ENCODE results near the gene FAM89B. TPM values are rescaled to one million over a fixed set of nuclear protein-coding genes. Genes with fewer than 3 reads are reported as not detected.
A peak's percentile ranks its signal among the peaks of the same experiment; 100 is the strongest.

FAM89B gene
- total and polyA plus RNA-seq, 9 donors, result 1.9 to 74.0 (median 50.8) TPM

GRCh38 chr11:65556470-65557279 lies 15.7 kb upstream of the FAM89B start:
- TF ChIP-seq POLR2A (IDR thresholded peaks at IDR 0.05) (no peak), EP300 (IDR thresholded peaks at IDR 0.05) (no peak), CTCF (IDR thresholded peaks at IDR 0.05) (no peak)
- no peaks in the 10 kb centered on the region for H3K9me3 ChIP-seq
- no peaks in the 10 kb centered on the region for H3K36me3 ChIP-seq
- peaks cover 32% of the 10 kb centered on the region for H3K4me1 ChIP-seq (ENCODE audit: insufficient read depth)
- WGBS, 3 donors, result 64 to 66% (median 66%) methylated on average over 12 of the region's 12 CpGs
- peak in 1 of 5 donors; percentile 32 for DNase-seq
- peak overlapping the region; percentile 55 for H3K4me3 ChIP-seq
- intact Hi-C loops (cut with DNase I), result loop anchor here in 1 of 4 donors (2.0 kb wide), 1 partner anchor 14 kb away; no protein-coding TSS in a partner anchor
- no peaks in the 10 kb centered on the region for H3K27me3 ChIP-seq
- H3K27ac ChIP-seq, result peak overlapping the region; percentile 95 to 100

DNA sequence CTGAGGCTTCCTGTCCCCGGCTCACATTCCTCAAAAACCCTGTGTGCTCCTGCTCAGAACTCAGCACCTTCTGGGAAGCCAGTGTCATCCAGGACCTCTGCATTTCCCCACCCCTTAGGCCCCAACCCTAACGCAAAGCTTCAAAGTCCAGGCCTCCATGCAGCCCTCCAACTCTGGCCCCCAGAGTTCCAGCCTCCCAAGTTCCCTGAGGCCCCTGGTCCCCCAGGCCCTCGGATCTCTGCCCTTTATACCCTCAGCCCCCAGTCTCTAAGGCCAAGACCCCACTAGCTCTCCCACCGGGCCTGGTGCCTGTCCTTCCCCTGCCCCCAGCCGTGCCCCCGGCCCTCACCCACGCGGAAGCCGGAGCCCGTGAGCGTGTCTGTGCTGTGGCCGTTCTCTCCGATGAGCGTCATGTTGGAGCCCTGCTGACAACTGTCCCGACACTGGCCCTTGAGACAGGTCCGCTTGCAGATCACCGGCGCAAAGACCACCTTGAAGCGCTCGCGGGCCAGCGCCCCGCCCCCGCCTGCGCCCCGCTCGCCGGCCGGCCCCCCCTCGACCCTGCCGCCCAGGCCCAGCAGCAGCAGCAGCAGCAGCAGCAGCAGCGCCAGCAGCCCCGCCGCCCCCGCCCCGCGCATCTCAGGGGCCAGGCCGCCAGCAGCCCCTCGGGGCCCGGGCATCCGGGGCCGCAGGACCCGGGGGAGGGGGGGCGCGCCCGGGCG lies 14.9 kb upstream of the FAM89B start:
- H3K36me3 ChIP-seq, result no peaks in the 10 kb centered on the region
- peak overlapping the region; percentile 55 for H3K4me3 ChIP-seq
- DNase-seq, result peak; percentile 54 to 77 (median 67)
- intact Hi-C loops (cut with DNase I), result loop anchor here in 1 of 4 donors (2.0 kb wide), 1 partner anchor 15 kb away; no protein-coding TSS in a partner anchor
- TF ChIP-seq EP300 (IDR thresholded peaks at IDR 0.05) (no peak), POLR2A (IDR thresholded peaks at IDR 0.05) (no peak), CTCF (IDR thresholded peaks at IDR 0.05) (no peak)
- peaks cover 32% of the 10 kb centered on the region for H3K4me1 ChIP-seq (ENCODE audit: insufficient read depth)
- H3K27me3 ChIP-seq, result no peaks in the 10 kb centered on the region
- H3K27ac ChIP-seq, result peak overlapping the region; percentile 95 to 100
- no peaks in the 10 kb centered on the region for H3K9me3 ChIP-seq
- WGBS, 3 donors, result 1 to 5% (median 2%) methylated on average over 19 to 46 of the region's 47 CpGs

DNA sequence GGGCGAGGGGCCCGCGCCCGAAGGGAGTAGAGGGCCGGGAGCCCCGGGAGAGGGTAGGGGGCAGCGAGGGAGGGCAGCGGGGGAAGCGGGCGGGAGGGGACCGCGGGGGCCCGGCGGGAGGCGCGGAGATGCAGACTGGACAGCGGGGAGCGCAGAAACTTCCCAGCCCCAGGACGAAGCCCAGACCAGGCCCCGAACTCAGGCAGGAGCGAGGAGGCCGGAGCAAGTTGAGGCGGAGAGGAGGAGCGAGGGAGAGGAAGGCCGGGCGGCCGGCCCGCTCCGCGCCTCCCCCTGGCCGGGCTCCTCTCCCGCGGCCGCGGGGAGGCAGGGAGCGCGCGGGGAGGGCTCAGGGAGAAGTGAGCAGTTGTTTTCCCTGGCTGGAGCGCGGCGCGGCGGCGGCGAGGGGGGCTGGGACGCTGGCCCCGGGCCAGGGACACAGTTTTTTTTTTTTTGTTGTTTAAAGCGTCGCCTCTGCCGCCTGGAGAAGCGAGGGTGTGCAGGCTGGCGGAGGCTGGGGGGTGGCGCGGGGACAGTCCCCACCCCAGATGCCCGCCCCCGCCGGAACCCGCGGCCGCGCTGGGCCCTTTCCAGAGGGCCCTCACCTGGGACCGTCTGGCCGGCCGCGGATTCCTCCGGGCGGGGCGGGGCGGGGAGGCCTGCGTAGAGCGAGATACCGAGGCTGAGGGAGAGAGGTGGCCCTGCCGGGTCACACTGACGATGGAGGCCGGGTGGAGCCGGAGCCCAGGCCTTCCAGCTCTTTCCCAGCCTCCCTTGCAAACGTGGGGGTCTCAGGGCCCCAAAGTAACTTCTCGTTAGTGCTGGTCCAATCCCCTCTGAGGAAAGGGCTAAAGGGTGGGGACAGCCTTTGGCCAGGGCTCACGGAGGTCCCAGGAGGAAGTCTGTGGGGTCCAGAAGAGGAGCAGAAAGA lies 14.1 kb upstream of the FAM89B start, which contains the start of gene LTBP3:
LTBP3 (minus strand) TSS at position 358 of the 928 bp plus-strand sequence. CDS start 400 bp downstream, outside the sequence.
- H3K36me3 ChIP-seq, result no peaks in the 10 kb centered on the region
- H3K4me1 ChIP-seq (ENCODE audit: insufficient read depth), result peaks cover 32% of the 10 kb centered on the region
- 0 to 1% (median 0%) methylated on average over 52 to 79 of the region's 79 CpGs for WGBS, 3 donors
- intact Hi-C loops (cut with DNase I), result no loop called here
- TF ChIP-seq CTCF (IDR thresholded peaks at IDR 0.05), result no peak
- no peak for TF ChIP-seq EP300 (IDR thresholded peaks at IDR 0.05)
- peak; percentile 26 for TF ChIP-seq POLR2A (IDR thresholded peaks at IDR 0.05)
- peak; percentile 85 to 90 (median 88) for DNase-seq
- H3K9me3 ChIP-seq, result no peaks in the 10 kb centered on the region
- no peaks in the 10 kb centered on the region for H3K27me3 ChIP-seq
- peak within 1 kb of the TSS; percentile 55 for H3K4me3 ChIP-seq
- peak within 1 kb of the TSS; percentile 95 to 100 for H3K27ac ChIP-seq

All from ovary (tissue), 9 donors.